Stimulated activated CD4-positive, alpha-beta T cell treated with anti-CD3 and anti-CD28 coated beads, Interleukin-1b, Interleukin-23, amount 100 ng/mL, for 4 hours (primary cell): ENCODE data around the gene ISG15.
"Not testable (repeated sequence)": the region's sequence is repeated elsewhere in the genome, so short reads cannot be mapped to it uniquely, and the experiment has no call there.

Experiments
- DNase-seq, 2 donors: peaks; one replicate each; pipeline ENCODE4 v3.0.0-alpha.2; 2020; ENCODE audit warnings: low read depth in 2 of 2

Gene ISG15

DNA sequence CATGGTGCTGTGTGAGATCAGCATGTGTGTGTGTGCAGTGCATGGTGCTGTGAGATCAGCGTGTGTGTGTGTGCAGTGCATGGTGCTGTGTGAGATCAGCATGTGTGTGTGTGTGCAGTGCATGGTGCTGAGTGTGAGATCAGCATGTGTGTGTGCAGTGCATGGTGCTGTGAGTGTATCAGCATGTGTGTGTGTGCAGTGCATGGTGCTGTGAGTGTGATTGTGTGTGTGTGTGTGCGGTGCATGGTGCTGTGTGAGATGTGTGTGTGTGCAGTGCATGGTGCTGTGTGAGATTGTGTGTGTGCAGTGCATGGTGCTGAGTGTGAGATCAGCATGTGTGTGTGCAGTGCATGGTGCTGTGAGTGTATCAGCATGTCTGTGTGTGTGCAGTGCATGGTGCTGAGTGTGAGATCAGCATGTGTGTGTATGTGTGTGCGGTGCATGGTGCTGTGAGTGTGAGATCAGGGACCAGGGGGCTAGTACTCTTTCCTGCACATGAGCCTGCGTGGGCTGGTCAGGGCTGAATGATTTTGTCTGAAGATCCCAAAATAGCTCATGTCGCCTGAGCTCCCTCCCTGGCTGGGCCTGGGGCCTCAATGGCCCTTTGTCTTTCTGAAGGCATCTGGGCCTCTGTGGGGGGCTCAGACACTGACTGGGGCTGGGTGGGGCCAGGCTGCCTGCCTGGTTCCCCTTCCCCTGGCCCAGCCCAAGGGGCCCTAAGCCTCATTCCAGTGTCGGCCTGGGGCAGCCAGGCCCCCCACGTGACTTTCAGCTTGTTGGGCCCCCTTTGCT lies 17.8 kb downstream of the ISG15 start:
- DNase-seq = not testable (repeated sequence)

DNA sequence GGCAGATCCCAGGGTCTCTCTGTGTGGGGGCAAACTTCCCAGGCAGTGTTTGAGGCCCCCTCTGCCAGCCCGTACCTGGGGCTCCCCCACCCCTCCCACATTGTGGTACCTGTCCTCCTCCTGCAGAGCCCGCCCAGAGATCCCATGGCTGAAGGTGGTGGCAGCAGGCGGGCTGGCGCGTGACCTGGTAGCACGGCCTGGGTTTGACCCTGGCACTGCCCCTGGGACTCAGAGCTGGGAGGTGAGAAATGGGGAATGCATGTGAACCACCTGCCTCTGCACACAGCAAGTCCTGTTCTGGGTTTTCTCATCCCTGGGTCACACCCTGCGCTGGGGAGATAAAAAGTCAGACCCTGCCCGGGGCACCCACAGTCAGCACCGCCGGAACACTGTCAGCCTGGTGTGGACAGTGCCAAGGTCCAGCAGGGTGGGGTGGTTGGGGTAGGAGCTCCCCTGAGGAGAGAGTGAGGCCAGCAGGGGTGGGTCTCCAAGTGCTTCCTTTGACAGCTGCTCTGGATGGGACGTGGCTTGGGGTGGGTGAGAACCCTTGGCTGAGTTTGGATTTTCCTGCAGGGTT lies 18.4 kb downstream of the ISG15 start:
- DNase-seq = no peak

DNA sequence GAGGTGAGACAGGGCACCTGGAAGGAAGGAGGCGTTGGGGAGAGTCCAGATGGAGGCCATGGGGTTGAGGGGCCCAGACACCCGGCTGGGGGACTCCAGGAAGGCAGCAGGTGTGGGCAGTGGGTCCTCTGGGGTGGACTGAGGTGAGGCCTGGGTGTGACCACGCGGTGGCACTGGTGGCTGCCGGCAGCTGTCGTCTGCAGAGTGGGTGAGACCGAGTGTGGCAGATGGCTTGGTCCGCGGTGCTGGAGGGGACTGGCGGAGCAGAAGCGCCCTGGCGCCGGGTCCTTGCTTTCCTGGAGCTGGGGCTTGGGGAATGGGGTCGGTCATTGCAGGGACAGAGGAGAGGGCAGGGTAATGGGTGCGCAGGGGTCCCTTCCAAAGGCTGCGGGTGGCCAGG lies 19.1 kb downstream of the ISG15 start:
- DNase-seq = no peak

DNA sequence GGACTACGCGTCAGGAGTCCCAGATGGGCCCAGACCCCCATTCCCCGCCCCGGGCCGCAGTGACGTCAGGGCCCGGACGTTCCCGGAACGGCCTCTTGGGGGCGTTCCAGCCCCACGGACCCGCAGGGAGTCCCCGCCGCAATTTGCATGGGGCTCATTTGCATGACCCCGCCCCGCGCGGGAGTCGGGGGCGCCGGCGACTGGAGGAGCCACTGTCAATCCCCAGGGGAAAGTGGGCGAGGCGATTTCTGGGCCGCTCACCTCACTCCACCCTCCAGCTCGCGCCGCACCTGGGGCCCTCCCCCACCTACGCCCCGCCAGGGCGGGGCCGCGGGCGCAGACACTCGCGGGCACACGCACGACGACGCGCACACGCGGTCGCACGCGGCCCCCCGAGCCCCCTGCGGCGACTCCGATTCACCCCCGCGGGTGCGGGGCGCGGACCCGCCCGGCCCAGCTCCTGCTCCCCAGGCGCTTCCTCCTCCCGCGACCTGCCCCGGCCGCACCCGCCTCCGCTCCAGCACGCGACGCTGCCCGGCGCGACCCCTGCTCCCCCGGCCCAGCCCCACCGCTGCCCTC lies 19.8 kb downstream of the ISG15 start:
- peak; percentile 90 to 91 for DNase-seq

DNA sequence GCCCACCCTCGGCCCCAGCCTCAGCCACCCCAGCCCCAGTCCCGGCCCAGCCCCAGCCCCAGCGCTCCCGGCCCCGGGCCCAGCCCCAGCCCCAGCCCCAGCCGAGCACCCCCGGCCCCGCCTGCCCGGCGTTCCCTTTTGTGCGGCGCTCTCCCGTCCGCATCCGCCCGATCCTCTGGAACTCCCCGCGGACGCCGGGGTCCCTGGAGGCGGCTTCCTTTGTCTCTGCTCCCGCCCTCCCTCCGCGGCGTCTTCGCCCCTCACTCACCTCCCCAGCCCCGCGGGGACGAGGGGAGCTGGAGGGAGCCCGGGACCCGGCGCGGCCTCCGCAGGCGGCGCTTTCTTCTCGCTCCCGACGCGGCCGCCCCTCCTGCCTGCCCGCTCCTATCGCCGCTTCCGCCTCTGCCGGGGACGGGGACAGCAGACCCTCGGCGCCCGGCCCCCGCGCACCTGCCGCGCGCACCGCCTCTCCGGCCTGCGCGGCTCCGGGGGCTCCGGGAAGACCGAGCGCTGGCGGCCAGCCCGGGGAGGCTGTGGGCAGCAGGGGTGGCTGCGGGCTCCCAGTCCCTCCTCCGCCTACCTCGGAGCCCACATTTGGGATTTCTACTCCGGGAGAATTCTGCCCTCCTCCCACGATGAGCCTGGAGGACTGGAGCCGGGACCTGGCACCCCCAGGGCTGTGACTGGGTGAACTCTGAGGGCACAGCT lies 20.6 kb downstream of the ISG15 start:
- peak in 1 of 2 donors; percentile 21 for DNase-seq

DNA sequence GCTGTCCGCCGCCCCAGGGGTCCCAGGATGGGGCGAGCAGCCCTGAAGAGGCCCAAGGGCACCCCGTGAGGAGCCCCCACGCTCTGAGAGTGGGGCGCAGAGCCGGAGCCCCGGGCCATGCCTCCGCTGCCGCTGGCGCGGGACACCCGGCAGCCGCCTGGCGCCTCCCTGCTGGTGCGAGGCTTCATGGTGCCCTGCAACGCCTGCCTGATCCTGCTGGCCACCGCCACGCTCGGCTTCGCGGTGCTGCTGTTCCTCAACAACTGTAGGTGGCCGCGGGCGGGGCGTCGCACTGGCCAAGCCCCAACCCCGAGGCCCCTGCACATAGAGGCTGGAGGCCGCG lies 21.1 kb downstream of the ISG15 start:
- no peak for DNase-seq

DNA sequence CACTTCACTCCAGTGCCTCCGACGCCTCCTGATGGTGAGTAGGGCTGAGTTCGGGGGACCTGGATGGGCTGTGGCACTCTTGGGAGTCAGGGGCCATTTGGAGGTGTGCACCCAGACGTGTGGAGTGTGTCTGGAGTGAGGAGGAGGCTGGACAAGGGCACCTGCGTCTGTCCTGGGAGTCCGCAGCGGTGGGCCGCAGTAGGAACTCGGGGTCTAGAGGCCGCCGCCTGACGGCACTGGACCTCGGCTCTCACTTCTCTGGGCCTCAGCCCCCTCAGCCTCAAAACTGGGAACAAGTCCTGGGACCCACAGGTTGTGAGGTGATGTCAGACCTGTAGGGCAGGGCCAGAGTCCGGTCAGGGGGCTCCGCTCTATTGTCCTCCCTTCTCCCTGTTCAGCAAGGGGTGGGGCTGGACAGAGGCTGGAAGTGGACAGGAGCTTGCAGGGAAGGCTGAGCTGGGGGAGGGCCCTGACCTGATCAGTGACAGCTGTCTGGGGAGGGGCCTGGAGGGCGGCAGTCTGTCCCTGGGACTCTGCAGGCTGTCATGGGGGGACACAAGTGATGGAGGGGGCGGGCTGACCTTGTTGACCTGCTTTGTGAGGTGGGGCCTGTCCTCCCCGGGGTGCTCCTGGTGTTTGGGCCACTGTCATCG lies 22.1 kb downstream of the ISG15 start:
- DNase-seq = no peak

DNA sequence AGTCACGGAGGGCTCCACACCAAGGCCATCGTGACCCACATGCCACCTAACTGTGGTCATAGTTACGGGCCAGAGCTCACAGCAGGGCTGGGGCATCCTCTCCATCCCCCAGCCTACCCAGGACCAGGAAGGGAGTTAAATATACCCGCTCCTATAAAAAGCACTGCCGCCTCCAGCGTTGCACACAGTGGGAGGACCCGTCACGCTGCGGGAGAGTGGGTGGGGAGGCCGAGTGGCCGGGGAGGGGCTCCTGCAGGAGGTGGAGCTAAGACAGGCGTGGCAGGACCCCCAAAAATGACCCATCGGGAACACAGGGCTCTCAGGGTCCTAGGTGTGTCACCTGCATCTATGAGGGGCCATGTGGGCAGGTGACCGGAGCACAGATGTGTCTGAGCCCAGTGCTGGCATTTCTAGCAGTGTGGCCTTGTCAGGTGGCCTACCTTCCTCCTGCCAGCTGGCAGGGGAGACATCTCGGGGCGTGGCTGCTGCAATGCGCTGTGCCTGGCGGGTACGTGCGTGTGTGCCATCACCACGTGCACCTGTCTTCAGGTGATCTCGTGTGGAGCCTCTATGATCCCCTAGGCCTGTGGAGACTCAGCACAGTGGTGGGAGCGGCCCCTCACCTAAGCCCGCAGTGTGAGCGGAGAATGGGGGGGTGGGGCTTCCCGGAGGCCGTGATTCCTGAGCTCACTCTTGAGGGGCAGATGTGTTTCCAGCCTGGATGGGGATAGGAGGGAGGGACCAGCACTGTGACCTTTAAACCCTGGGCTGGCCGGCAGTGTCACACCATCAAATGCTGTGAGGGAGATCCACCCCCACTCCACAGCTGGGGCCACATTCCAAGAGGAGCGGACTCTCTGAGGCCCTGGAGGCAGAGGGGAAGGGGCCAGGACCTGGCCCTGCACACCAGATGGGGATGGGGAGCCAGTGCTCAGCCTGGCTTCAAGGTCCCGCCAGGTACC lies 24.4 kb downstream of the ISG15 start:
- DNase-seq = no peak

DNA sequence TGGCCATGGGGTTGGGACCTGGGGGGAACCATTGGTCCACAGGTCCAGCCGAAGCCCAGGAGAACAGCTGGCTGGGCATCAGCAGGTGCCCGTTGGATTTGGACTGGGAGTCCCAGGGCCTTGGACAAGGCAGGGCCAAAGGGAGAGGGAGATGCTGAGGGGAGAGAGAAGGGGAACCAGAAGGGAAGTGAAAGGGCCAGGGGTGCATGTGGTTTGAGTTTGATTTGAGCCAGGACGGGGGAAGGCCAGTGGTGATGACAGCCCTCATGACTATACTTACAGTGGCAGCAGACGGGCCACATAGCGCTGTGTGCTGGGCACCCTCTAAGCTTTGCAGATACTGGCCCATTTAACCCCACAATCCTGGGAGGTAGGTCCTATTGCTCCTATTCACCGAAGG lies 25.4 kb downstream of the ISG15 start:
- DNase-seq = no peak

DNA sequence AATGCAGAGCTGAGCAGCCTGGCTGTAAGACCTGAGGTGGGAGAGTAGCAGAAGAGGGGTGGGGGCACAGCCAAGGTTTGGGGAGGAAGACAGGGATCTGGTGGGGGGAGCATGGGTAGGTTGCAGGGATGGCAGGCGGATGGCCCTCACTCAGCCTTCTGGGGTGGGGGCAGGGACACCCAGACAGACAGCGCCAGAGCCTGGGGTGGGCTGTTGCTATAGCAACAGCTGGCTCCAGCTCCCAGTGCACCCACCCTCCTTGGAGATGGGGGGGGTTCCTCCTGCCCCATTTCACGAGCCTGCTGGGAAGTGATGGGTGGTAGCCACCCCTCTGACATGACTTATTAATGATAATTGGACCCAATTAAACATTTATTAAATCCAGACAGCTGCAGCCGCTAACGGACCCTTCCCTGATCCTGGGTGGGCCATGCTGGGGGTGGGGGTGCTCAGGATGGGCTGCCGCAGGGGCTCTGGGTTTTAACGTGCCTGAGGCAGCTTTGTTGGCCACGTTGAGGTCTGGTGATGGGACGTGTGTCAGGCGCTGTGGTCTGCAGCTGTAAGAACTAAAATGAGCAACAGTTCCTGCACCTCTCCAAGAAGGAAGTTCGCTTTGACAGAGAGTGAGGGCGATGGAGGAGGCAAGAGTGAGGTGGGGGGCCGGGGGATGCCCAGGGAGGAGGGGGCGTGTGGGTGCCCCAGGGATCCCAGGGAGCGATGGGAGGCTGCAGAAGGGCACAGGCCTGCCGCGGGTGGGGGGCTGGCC lies 26.0 kb downstream of the ISG15 start:
- DNase-seq = no peak

DNA sequence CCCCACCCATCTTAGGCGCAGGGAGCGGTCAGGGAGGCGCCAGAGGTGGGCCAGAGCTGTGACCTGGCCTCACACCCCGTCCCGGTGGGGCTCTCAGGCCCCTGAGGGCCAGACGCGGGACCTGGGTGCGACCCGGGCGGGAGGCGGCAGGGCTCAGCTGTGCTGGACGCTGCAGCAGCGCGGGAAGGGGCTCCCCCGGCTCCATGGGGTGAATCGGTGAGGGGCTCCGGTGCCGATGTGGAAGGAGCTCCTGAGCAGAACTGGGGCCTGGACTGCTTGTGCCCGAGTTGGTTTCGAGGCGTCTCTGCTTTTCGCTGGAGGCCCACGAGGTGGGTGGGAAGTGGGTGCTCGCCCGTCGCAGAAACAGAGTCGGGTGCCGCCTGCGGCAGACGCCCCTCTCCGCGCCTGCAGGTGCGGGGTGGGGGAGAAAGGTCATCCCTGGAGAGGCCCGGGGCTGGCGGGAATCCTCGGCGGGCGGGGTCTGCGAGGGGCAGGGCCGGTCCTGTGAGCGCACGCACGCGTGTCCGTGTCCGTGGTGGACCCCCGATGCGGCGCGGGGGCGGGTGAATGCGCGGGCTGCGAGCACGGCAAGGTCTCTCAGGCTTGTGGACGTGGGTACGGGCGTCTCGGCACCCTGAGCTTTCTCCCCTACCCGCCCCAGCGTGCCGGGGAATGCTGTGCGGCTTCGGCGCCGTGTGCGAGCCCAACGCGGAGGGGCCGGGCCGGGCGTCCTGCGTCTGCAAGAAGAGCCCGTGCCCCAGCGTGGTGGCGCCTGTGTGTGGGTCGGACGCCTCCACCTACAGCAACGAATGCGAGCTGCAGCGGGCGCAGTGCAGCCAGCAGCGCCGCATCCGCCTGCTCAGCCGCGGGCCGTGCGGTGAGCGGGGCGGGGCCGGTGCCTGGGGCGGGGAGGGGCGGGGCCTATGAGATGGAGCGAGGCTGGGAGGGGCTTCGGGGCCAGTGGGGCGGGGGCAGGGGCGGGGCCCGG lies 27.0 kb downstream of the ISG15 start:
- DNase-seq = peak; percentile 65 to 70

DNA sequence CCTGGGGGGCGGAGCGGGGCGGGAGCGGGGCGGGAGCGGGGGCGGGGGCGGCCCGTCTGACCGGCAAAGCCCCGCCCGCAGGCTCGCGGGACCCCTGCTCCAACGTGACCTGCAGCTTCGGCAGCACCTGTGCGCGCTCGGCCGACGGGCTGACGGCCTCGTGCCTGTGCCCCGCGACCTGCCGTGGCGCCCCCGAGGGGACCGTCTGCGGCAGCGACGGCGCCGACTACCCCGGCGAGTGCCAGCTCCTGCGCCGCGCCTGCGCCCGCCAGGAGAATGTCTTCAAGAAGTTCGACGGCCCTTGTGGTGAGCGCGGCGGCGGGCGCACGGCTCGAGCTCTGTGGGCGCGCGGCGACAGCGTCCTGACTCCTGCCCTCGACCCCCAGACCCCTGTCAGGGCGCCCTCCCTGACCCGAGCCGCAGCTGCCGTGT lies 27.8 kb downstream of the ISG15 start:
- DNase-seq = no peak

DNA sequence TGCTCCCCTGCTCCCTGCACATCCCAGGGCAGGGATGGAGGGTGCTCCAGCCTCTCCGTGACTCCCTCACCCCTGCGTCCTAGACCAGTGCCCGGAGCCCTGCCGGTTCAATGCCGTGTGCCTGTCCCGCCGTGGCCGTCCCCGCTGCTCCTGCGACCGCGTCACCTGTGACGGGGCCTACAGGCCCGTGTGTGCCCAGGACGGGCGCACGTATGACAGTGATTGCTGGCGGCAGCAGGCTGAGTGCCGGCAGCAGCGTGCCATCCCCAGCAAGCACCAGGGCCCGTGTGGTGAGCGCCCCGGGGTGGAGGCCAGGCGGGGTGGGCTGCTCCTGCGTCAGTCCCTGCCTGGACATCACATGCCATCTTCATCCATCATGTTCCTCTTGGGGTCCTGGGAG lies 28.6 kb downstream of the ISG15 start:
- DNase-seq = no peak

DNA sequence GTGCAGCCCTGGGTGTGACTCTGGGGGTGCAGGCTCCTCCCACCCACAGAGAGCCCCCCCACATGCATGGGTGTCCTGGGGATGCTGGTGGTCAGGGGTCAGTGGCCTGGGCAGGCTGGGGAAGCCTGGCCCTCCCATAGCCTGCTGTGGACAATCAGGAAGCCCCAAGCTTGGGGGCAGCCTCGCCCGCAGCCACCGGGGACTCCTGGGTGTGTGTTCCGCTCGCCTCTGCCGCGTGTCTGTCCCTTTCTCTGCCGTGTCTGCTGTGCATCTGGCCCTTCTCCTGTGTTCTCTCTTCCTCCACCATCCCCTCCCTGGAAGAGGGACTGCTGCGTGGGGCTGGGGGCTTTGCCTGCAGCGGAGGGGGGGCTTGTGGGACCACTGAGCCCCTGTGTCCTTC lies 29.5 kb downstream of the ISG15 start:
- DNase-seq = no peak

DNA sequence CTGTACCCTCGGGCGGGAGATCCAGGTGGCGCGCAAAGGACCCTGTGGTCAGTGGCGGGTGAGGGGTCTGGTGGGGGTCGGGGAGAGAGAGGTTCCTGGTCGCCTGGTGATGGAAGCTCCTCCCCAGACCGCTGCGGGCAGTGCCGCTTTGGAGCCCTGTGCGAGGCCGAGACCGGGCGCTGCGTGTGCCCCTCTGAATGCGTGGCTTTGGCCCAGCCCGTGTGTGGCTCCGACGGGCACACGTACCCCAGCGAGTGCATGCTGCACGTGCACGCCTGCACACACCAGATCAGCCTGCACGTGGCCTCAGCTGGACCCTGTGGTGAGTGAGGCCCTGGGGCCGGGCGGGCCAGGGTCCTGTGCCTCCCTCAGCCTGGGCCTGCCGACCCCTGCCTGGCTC lies 30.1 kb downstream of the ISG15 start:
- no peak for DNase-seq

DNA sequence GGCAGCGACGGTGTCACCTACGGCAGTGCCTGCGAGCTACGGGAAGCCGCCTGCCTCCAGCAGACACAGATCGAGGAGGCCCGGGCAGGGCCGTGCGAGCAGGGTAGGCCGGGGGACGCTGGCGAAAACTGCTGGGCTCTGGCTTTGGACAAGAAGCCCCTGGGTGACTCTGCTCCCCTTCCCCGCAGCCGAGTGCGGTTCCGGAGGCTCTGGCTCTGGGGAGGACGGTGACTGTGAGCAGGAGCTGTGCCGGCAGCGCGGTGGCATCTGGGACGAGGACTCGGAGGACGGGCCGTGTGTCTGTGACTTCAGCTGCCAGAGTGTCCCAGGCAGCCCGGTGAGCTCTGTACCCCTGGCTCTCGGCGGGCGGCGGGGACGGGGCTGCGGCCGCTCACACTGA lies 30.6 kb downstream of the ISG15 start:
- no peak for DNase-seq

DNA sequence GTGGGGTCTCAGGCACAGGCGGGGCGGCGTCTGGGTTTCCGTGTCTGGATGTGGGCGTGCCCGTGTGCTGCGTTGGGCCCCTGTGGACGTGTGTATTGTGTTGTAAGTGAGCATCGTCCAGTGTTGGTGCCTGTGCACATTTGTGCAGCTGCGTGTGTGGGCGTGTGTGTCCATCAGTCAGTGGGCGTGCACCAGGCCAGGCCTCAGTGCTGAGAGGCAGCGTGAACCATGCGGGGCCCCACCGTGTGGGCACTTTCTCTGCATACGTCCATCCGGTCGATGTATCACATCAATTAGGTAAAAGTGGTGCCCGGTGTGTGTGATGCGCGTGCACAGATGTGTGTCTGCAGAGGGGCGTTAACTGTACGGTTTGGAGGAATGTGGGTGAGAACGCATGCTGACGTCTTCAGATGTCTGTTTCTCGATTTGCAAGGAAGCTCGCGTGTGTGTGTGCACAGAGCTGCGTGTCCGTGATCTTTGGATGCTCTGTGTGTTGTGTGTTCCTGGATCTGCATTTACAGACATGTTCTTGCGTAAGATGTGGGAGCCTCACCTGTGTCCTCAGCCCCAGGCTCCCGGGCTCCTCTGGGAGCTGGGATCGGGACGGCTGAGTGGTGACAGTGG lies 31.3 kb downstream of the ISG15 start:
- DNase-seq = no peak

DNA sequence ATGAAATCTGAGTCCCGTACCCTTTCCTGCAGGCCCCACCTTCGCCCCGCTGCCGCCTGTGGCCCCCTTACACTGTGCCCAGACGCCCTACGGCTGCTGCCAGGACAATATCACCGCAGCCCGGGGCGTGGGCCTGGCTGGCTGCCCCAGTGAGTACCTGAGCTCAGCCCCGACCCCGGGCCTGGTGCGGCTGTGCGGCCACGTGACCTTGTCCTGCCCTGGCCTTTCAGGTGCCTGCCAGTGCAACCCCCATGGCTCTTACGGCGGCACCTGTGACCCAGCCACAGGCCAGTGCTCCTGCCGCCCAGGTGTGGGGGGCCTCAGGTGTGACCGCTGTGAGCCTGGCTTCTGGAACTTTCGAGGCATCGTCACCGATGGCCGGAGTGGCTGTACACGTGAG lies 31.8 kb downstream of the ISG15 start:
- no peak for DNase-seq

DNA sequence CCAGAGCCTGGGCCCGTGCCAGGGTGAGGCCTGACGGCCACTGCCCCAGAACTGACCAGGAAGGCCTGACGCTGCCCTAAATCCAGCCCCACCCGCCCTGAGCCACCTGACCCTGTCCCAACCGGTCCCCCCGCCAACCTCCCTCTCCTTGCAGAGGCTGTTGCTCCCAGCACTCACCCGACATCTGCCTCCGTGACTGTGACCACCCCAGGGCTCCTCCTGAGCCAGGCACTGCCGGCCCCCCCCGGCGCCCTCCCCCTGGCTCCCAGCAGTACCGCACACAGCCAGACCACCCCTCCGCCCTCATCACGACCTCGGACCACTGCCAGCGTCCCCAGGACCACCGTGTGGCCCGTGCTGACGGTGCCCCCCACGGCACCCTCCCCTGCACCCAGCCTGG lies 32.9 kb downstream of the ISG15 start:
- DNase-seq = no peak
